Vagina (tissue), 2 donors: Measurements from ENCODE around the gene CACNA1S. TPM values are rescaled to one million over a fixed set of nuclear protein-coding genes. Genes with fewer than 3 reads are reported as not detected.

Source experiments
- DNase-seq, 2 donors: peaks; one replicate each; pipeline ENCODE4 v3.0.0-alpha.2; 2017; ENCODE audit errors: extremely low spot score in 2 of 2
- H3K27ac ChIP-seq: fragments of 200-600 bp; sonication (generic); one replicate; pipeline ENCODE4 v1.5.1; 2019
- H3K27me3 ChIP-seq: fragments of 200-600 bp; sonication (generic); one replicate; pipeline ENCODE4 v1.5.1; 2019
- H3K36me3 ChIP-seq, 2 donors: fragments of 200-600 bp; sonication (generic); one replicate each; pipeline ENCODE4 v1.5.1; 2017 to 2019
- H3K4me1 ChIP-seq: fragments of 200-600 bp; sonication (generic); one replicate; pipeline ENCODE4 v1.5.1; 2019
- H3K4me3 ChIP-seq, 2 donors: fragments of 200-600 bp; sonication (generic); 1 replicate in 1 of 2; 2 replicates in 1 of 2; pipeline ENCODE4 v1.5.1; 2016 to 2019
- H3K9me3 ChIP-seq: fragments of 200-600 bp; sonication (generic); one replicate; pipeline ENCODE4 v1.5.1; 2019
- CTCF ChIP-seq, 3 experiments: fragments of 450-650 bp in 2 of 3; fragments of 200-600 bp in 1 of 3; sonication (generic) in 1 of 3; IDR thresholded peaks; one replicate each; pipeline ENCODE4 v1.5.1; 2017 to 2019; ENCODE audit warnings: antibody characterized with exemption in 3 of 3, mild to moderate bottlenecking in 2 of 3, moderate library complexity in 2 of 3
- POLR2A ChIP-seq, 2 donors: fragments of 450-650 bp; IDR thresholded peaks; one replicate each; pipeline ENCODE4 v1.6.1; 2017; ENCODE audit warnings: antibody characterized with exemption in 2 of 2, mild to moderate bottlenecking in 2 of 2, moderate library complexity in 2 of 2
- POLR2AphosphoS5 ChIP-seq, 2 donors: sonication (generic); formaldehyde crosslinking; IDR thresholded peaks; one replicate each; pipeline ENCODE4 v1.9.0; 2017; ENCODE audit warnings: antibody characterized with exemption in 2 of 2, mild to moderate bottlenecking in 2 of 2, low read depth in 1 of 2; ENCODE audit not compliant: insufficient read depth in 1 of 2
- intact Hi-C: fragments of 100-400 bp; cut with DNase I; formaldehyde crosslinking; loops from one replicate; pipeline ENCODE4 v1.15.1; 2023
- total RNA-seq: library from RNA; depleted of rRNA; stranded (reverse); fragments of >200 nt; gene quantifications from one replicate; pipeline ENCODE4 v1.2.3, GENCODE V29; 2016

The CACNA1S gene
- total RNA-seq, 1 donor from 2014 or later, result not detected

DNA sequence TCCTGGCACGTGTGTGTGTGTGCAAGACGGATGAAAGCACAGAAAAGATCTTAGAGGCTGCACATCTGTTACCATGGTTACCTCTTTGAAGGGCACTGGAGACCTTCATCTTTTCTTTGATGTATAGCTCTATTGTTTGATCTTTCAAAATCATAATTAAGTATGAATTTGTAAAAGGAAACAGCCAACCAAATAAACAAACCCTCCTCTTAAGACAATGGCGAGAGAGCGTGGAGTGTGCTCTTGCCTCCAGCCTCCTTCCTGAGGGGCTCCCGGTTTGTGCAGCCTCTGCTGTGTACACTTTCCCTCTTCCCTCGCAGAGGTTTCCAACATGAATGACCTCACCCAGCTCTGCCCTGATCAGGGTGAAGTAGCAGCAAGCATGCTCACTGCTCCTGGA is 27.9 kb downstream of the CACNA1S start:
- TF ChIP-seq POLR2AphosphoS5 (IDR thresholded peaks at IDR 0.05; ENCODE audit: insufficient read depth in 1 of 2, low read depth in 1 of 2) (no peak), POLR2A (IDR thresholded peaks at IDR 0.05) (no peak), CTCF (IDR thresholded peaks at IDR 0.05) (no peak)
- H3K27me3 ChIP-seq, result no peaks in the 10 kb centered on the region
- no peak for DNase-seq
- H3K4me1 ChIP-seq, result no peaks in the 10 kb centered on the region
- intact Hi-C loops, result no loop called here
- no peak overlapping the region for H3K27ac ChIP-seq
- H3K9me3 ChIP-seq, result no peaks in the 10 kb centered on the region
- no peaks in the 10 kb centered on the region for H3K36me3 ChIP-seq
- no peak overlapping the region for H3K4me3 ChIP-seq

GRCh38 chr1:201083741-201084140 is 28.5 kb downstream of the CACNA1S start:
- no peak for DNase-seq
- H3K9me3 ChIP-seq, result no peaks in the 10 kb centered on the region
- no peaks in the 10 kb centered on the region for H3K27me3 ChIP-seq
- no peak for TF ChIP-seq POLR2AphosphoS5 (IDR thresholded peaks at IDR 0.05; ENCODE audit: insufficient read depth in 1 of 2, low read depth in 1 of 2)
- no peak for TF ChIP-seq CTCF (IDR thresholded peaks at IDR 0.05)
- no peak for TF ChIP-seq POLR2A (IDR thresholded peaks at IDR 0.05)
- H3K4me1 ChIP-seq, result no peaks in the 10 kb centered on the region
- no peak overlapping the region for H3K27ac ChIP-seq
- intact Hi-C loops, result no loop called here
- H3K4me3 ChIP-seq, result no peak overlapping the region
- no peaks in the 10 kb centered on the region for H3K36me3 ChIP-seq

- TF ChIP-seq POLR2AphosphoS5 (IDR thresholded peaks at IDR 0.05; ENCODE audit: insufficient read depth in 1 of 2, low read depth in 1 of 2), result no peak
- no peak for TF ChIP-seq POLR2A (IDR thresholded peaks at IDR 0.05)
- no peak for TF ChIP-seq CTCF (IDR thresholded peaks at IDR 0.05)
- no peaks in the 10 kb centered on the region for H3K27me3 ChIP-seq
These were observed 32.1 kb downstream of the CACNA1S start for GRCh38 chr1:201080135-201080534.

GRCh38 chr1:201077736-201078135 is 34.5 kb downstream of the CACNA1S start:
- intact Hi-C loops, result no loop called here
- Histone ChIP-seq H3K4me3 (no peak overlapping the region), H3K9me3 (no peaks in the 10 kb centered on the region), H3K4me1 (no peaks in the 10 kb centered on the region), H3K27me3 (no peaks in the 10 kb centered on the region), H3K36me3 (no peaks in the 10 kb centered on the region), H3K27ac (no peak overlapping the region)
- TF ChIP-seq CTCF (IDR thresholded peaks at IDR 0.05) (no peak), POLR2A (IDR thresholded peaks at IDR 0.05) (no peak), POLR2AphosphoS5 (IDR thresholded peaks at IDR 0.05; ENCODE audit: insufficient read depth in 1 of 2, low read depth in 1 of 2) (no peak)
- DNase-seq, result no peak

More at GRCh38 chr1:201080135-201080534, 32.1 kb downstream of the CACNA1S start:
- H3K4me3 ChIP-seq, result no peak overlapping the region
- no peaks in the 10 kb centered on the region for H3K36me3 ChIP-seq
- no peaks in the 10 kb centered on the region for H3K4me1 ChIP-seq
- H3K9me3 ChIP-seq, result no peaks in the 10 kb centered on the region
- intact Hi-C loops, result no loop called here
- H3K27ac ChIP-seq, result no peak overlapping the region
- DNase-seq, result no peak

- Histone ChIP-seq H3K27ac (no peak overlapping the region), H3K4me1 (no peaks in the 10 kb centered on the region), H3K9me3 (no peaks in the 10 kb centered on the region), H3K36me3 (no peaks in the 10 kb centered on the region), H3K27me3 (no peaks in the 10 kb centered on the region), H3K4me3 (no peak overlapping the region)
- no peak for DNase-seq
- TF ChIP-seq POLR2AphosphoS5 (IDR thresholded peaks at IDR 0.05; ENCODE audit: insufficient read depth in 1 of 2, low read depth in 1 of 2) (no peak), CTCF (IDR thresholded peaks at IDR 0.05) (no peak), POLR2A (IDR thresholded peaks at IDR 0.05) (no peak)
- intact Hi-C loops, result no loop called here
These were observed 35.1 kb downstream of the CACNA1S start for GRCh38 chr1:201077116-201077515.
